GM18907 (cell line): ENCODE results near the gene KCNT1.

Experiments used
- ATAC-seq: cut with Tn5 transposase; IDR thresholded peaks from one replicate; pipeline ENCODE4 v1.9.1; 2021; ENCODE audit warnings: mild to moderate bottlenecking, moderate library complexity; ENCODE audit not compliant: unreplicated experiment

The KCNT1 gene

DNA sequence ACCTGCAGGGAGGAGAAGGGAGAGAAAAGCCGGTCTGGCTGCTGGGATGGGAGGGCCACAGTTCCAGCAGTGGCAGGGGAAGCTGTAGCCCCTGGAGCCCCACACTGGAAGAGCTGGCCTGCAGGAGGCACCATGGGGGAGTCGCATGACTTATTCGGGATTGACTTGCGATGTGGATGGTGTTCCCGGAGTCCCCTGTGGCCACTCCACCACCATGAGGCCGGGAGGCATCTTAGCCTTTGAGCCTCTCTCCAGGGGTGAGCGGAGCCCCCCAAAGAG is 92.0 kb downstream of the KCNT1 start:
- no peak for ATAC-seq

DNA sequence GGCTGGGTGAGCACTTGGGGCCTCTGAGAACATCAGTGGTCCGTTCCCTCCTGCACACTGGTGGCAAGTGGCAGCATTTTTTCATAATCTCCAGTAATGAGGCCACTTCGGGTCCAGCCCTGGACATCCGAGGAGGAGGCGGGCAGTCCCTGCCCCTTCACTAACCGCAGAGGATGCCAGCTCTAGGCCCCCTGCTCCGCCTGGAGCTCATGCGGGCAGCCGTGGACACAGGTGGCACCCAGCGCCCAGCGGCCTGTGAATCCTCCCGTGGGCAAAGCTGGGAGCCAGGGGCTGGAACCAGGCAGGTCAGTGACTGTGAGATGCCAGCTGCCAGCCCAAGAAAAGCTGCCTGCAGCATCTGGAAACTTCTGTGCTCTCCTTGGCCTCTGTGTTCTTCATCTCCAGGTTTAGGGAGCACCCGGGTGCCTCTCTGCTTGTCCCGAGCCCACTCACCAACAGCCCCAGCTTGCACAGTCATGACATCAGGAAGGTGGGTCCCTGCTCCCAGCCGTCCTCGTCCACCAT is 92.4 kb downstream of the KCNT1 start:
- ATAC-seq, result no peak

DNA sequence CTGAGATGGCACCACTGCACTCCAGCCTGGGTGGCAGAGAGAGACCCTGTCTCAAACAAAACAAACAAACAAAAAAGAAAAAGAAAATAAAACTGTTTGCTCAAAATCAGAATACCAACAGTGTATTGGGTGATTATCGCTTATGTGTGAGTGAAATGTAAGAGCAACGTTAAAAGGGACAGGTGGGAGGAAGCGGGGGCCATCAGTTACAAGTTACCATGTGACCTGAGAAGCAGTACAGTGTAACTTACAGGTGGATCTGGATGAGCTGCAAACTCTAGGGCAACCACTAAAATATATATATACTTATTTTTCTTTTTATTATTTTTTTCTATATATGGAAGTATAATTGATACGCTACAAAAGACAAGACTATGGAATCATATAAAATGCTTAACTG is 93.4 kb downstream of the KCNT1 start:
- no peak for ATAC-seq

DNA sequence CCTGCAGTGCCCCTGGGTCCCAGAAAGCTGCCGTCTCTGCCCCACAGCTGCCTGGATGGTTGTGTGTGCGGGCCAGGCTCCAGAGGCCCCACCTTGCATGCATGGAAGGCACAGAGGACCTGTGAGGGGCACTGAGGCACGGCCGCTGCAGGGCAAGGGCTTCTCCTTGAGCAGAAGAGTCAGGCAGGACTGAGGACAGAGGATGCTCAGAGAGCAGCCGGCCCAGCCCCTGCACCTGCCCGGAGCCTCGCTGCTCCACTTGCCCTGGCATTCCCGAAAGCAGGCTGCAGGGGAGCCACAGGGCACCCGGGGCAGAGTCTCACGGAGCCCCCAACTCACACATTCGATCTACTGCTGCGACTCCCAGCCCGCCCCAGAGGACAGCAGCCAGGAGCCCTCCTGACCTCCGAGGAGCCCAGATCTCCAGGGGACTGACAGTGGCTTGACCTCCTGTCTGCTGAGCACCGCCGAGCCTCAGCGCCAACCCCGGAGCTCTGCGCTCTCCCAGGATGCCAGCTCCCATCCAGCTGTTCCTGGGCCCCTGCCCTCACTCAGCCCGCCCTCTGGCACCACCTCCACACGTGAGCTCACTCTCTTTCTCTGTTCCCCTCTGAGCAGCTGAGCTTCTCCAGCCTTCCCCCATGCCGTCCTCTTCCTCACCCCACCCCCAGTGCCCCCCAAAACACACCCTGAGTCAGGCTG is 95.0 kb downstream of the KCNT1 start:
- no peak for ATAC-seq

DNA sequence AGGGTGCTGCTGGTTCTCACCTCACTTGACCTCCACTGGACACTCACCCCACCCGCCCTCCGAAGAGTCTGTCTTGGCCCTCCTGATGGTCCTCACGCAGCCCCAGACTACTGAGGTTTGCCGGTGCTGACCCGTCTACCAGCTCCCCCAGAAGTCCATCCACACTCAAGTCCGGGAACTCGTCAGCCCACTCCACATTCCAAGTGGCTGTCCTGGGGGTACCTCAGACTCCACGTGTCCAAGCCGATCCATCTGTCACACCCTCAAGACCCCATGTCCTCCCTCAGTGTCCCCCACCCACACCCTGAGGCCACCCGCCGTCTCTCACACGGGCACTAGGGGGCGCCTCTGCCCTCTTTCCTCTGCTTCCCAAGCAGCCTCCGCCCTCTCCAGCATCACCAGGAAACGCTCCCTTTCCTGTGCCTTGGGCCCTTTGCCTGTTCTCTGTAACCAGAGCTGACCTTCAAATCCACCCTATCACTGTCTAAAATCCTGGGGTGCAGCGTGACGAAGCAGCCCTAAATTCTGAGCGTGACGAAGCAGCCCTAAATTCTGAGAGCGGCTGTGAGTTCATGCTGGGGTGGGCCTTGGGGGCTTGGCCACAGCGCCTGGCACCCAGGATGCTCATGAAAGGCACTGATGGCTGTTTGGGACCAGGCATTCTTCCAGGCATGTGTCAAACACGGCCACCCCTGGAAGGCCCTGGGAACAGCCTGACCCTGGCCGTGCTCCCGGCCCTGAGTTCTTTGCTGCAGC is 95.7 kb downstream of the KCNT1 start:
- no peak for ATAC-seq

DNA sequence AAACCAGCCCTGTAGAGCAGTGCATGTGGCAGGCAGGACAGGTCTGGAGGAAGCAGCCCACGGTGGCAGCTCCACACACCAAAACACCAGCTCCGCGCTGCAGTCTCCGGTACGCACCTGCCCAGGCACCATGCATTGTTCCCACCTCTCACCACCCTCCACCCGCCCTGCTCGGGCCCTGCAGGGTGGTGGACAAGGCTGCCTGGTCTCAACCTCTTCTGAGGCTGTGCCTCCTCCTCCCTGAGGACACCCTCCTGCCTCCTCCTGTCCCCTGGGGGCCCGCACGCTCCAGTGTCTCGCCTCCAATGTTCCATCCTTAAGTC is 96.2 kb downstream of the KCNT1 start:
- no peak for ATAC-seq

DNA sequence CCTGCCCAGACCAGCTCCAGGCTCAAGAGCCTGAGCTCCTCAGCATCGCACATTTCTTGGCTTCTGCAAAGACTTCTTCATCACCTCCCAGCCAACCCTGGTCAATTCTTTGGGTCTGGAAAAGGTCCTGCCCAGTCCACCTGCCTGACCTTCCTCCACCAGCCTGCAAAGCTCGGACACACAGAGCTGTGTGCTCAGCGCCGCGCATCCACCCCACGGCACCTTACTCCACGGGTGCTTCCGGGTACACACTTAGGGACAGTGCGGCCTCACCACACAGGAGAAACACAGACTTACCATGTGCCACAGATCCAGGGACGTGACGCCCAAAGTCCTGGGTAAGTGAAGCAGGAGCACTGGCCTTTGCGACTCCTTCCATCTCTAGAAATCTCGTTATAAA is 97.3 kb downstream of the KCNT1 start:
- ATAC-seq, result no peak

DNA sequence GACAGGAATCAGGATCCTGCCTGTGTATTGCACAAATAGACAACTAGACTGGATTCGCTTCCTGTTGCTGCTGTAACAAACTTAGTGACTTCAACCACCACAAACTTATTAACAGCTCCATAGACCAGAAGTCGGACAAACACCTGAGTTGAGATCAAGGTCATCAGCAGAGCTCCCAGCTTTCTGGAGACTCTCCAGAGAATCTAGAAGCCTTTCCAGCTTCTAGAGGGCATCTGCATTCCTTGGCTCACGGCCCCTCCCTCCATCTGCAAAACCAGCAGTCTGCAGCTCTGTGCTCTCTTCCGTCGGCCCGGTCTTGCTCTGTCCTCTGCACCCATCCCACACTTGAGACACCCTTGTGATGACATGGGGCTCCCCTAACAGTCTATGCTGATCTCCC is 99.1 kb downstream of the KCNT1 start:
- ATAC-seq, result no peak

DNA sequence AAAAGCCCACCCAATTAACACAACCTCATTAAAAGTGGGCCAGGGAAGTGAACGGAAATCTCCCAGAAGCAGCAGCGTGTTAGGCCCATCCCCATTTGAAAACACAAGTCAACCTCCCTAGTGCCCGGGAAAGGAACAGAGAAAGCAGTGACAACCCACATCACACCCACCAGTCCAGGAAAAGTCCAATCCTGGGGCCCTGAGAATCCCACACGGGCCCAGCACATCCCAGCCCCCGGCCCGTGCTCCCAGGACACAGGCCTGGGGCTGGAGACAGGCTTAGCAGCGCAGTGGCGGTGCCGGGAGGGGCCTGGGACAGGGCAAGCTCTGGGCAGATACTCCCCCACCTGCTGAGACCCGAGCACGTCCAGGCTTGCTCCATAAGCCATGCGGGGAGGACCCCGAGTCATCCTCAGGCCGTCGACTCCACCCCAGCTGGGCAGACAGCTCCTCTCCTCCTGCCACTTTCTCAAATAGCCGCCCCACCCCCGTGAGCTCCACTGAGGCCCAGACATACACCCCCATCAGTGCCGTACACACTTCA is 101.0 kb downstream of the KCNT1 start:
- ATAC-seq, result no peak

DNA sequence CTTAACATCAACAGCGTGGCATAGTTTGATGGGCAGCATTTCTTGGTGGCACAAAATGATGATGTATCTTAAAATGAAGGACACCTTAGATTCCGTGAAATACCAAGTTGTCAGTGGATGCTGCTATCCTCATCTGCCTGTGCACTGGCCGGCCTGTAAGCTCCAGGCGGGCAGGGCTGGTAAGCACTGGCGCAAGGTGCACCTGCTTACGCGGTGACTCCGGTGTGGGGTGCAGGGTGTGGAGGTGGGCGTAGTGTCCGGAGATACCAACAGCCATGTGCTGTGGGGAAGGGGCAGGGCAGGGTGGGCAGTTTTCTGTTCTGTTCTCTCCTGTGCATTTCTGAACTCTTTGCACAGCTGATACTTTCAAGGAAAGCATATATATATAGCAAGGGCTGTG is 101.5 kb downstream of the KCNT1 start:
- ATAC-seq, result no peak

DNA sequence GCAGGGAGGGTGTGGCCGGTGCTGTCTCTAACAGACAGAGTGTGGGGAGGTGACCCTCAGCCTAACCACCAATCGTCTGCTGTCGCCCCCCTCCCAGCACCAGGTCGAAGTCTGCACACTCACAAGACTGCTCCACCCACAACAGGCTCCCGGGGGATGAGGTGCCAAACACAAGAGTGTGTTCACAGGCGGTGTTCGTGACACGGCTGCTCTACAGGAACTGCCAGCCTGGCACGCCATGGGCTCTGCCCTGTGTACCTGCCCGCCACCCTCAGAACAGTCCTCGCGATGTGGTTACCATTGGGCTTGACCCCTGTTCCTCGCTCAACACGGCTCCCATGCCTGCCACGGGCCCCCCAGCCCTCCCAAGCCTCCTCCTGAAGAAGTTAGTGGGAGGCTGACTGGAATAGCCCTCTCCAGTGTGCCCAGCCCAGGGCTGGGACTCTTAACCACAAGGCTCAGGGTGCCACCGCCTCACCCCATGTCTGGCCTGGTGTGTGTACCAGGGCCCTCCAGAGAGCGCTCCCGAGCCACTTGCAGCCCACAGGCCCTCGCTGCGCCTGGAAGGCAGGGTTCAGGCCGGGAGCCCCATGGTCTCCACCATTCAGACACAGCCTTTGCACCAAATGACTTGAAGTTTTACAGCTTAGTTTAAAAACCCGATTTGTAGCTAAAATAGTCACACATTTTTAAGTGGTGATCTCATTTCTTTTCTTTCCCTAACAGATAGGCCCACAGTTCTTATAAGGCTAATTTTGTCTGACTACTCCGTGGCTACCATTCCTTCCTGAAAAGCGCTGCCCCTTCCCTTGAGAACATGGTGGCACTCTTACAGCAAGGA is 102.8 kb downstream of the KCNT1 start:
- ATAC-seq, result no peak

DNA sequence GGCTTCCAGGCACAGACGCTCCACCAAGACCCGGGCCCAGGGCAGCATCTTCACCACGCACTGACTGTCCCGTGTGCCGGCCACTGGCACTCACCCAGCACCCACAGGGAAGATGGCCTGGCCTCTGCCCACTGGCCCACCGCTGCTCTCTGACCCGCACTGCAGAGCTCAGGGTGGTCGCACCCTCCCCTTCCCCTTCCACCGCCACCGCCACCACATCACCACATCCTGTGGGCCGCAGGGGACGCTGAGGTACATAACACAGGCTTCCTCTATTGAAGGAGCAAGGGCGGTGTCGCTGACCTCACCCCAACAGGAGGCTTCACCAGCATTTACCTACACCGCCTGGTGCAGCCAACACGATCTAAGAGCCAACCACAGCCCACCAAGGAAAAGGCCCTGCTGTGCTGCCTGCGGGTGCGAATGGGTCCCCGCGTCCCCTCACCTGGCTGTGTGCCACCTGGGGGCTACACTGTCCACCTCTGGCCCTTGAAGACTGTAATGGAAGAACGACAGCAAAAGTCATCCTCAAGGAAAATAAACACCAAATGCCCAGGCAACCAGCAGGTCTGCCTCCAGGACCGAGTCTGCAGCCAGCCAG is 103.5 kb downstream of the KCNT1 start:
- no peak for ATAC-seq

DNA sequence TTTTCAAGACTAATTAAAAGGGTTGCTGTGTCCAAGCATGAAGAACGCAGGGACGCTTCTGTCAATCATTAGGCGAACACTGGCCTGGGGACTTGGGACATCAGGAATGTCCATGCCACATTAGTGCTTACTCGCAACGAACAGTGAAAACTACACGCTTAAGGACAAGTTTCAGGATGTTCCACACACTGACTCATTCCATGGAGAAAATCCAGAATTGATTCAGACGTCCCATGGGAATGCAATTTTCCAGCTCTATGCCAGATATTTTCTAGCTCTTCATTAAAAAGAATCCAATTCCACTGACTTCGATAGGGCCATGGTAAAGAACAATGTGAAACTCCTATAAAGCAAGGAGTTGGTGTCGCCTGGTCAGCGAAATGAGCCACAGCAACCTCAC is 107.2 kb downstream of the KCNT1 start:
- no peak for ATAC-seq

DNA sequence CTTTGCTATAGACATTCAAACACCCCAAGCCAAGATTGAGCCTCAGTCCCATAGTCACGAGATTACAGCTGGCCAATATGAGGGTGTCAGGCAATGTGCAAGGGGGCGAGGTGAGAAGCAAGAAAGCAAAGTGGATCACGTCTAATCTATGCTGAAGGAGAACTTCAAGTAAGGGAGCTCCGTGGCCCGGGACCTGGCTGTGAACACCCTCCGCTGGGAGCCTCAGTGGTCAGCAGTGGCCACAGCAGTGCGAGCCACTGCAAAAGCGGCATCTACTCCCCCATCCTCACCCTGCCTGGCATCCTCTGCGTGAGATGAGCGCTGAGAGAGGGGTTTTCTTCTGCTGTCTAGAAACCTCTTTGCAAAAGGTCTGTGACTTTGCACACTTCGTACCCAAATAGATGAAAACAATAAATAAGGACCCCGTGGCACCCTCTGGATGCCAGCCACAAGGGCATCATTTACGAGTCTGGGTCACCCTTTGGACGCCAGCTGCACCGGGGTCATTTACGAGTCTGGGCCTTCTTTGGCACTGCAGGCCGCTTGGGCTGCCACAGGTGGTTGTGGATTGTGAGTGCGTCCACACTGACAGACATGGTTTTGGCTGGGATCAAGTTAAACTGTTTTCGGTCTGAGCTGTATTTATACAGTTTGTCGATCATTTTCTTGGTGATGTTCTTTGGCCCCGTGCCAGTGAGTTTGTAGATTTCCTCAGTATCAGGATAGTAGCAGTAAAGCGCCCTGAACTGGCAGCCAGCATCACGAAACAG is 109.0 kb downstream of the KCNT1 start:
- no peak for ATAC-seq

DNA sequence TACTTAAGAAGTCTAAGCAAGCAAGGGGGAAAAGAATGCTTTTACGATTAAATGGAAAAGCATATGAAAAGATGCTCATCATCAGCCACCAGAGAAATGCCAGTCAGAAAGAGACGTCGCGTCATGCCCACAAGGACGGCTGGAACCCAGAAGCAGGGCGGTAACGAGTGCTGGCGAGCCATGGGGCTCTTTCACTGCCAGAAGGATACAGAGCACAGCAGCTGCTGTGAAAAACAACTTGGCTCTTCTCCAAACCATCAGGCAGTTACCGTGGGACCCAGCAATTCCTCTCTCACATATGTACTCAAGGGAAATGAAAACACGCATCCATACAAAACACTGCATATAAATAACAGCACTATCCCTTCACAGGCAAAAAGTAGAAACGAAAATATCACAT is 109.8 kb downstream of the KCNT1 start:
- no peak for ATAC-seq

DNA sequence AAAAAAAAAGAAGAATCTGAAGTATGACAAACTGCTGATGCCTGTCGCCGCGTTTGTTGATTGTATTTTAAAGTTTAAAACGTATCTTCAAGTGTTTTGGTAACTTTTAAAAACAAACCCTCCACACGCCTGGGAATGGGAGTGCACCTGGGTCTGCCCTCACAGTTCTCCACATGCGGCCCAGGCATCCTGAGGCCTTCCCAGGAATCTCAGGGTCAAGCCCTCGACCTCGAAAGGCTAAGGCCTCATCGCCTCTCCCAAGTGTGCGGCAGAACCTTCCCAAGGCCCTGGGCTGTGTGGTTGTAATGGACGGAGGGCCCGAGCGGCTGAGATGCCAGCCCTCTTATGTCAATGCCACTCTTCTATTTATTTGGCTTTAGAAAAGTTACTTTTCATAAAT is 111.0 kb downstream of the KCNT1 start:
- ATAC-seq, result no peak

DNA sequence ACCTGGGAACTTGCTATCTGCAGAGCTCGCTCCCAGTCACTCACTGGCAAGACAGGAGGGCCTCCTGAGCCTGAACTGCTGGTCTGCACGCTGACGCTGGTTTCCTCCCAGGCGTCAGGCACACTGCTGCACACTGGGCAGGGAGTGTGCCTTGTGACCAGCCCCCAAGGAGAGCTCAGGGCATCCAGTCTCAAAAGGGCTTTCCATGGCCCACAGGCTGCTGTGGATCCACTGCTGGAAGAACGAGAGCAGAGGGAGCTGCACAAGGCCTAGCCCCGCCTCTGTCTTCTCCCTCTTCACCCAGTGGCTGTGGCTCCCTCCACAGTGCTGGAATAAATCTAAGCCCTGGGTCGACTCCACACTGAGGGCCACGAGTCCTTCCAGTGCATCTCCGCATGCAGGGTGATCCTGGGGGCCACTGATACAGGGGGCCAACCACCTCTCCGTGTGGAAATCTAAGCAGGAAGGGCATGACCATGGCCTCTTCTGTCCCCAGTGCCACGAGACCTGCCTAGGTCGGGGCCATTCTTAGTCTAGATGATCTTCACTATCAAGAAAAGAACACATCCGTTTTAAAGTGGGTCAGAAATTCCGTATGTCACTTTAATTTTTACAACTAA is 111.8 kb downstream of the KCNT1 start:
- no peak for ATAC-seq

DNA sequence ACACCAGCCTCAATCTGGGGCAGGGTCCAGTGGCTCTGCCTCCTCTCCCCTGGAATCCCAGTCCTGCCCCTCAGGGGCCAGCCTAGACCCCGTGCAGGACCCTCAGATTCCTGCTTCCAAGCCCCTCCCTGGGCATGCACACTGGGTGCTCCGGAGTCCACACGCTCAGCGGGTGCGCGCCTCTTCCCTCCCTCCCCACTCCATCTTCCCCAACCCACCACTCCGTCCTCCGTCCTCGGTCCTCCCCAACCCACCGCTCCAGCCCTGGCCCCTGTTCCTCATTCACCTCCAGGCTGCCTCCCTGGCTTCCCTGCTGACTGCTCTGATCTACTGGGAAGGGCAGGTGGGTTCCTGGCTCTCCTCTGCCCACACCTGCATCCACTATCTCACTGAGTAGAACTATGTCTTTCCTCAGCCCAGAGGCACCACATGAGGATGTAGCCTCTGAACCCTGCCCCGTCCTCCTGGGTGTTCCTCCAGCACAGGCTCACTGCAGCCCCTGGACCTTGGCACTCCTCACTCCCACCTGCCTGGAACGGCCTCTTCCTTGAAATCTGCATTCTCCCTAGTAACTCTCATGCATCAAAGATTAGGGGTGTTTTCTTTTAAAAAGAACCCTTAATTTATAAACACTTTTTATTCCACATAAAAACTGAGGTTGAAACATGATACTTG is 112.6 kb downstream of the KCNT1 start:
- ATAC-seq, result no peak

DNA sequence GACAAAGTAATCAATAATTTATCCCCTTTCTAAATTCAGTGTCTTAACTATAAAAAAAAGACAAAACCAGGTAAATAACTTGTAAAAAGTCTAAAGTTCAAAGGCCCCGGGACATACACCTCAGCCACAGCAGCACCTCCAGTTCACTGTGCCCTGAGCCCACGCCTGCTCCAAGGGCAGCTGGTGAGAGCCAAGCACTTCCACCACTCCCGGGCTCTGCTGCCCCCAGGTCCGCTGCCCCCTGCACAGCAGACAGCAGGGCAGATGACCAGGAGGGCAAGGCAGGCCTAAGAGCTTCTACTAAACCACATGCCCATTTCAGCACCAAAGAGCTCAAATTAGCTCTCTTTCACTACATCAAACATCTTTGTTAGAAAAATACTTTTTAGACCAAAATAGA is 113.4 kb downstream of the KCNT1 start:
- ATAC-seq, result no peak
